HepG2 (cell line): ENCODE measurements around the gene RPLP2. TPM values are rescaled to one million over a fixed set of nuclear protein-coding genes. Genes with fewer than 3 reads are reported as not detected.

Experiments
- ASH2L ChIP-seq: fragments of 300-600, 200-600 bp; sonication (generic); IDR thresholded peaks from 2 replicates; pipeline ENCODE4 v1.7.0; 2017; ENCODE audit warnings: low read depth, mild to moderate bottlenecking, moderate library complexity, mixed read lengths, low read length; ENCODE audit not compliant: insufficient read length
- ATRX ChIP-seq: sonication (generic); formaldehyde crosslinking; IDR thresholded peaks from 2 replicates; pipeline ENCODE4 v1.4.0; 2020; ENCODE audit warnings: missing genetic modification reagents, borderline replicate concordance
- FOSL2 ChIP-seq: sonication (generic); formaldehyde crosslinking; IDR thresholded peaks from 2 replicates; pipeline ENCODE4 v1.4.0; 2020; ENCODE audit warnings: missing genetic modification reagents
- GZF1 ChIP-seq: sonication (generic); formaldehyde crosslinking; IDR thresholded peaks from 2 replicates; pipeline ENCODE4 v1.5.1; 2020; ENCODE audit warnings: mild to moderate bottlenecking, missing genetic modification reagents
- IRX3 ChIP-seq: sonication (generic); formaldehyde crosslinking; IDR thresholded peaks from 2 replicates; pipeline ENCODE4 v1.8.1; 2023; ENCODE audit warnings: mild to moderate bottlenecking, low read depth, missing genetic modification reagents, borderline replicate concordance
- MAF1 ChIP-seq: sonication (generic); formaldehyde crosslinking; IDR thresholded peaks from 2 replicates; pipeline ENCODE4 v1.5.0; 2020; ENCODE audit warnings: missing genetic modification reagents, borderline replicate concordance
- MAFF ChIP-seq: IDR thresholded peaks from 2 replicates; pipeline ENCODE4 v1.6.1; 2011; ENCODE audit warnings: low read depth, low read length, improper control_type of control experiment
- MLXIP ChIP-seq: sonication (generic); formaldehyde crosslinking; IDR thresholded peaks from 2 replicates; pipeline ENCODE4 v1.9.0; 2021; ENCODE audit warnings: missing genetic modification reagents, borderline replicate concordance
- MXD1 ChIP-seq: sonication (generic); formaldehyde crosslinking; IDR thresholded peaks from 2 replicates; pipeline ENCODE4 v1.4.0; 2020; ENCODE audit warnings: mild to moderate bottlenecking, missing genetic modification reagents
- PHF20 ChIP-seq: sonication (generic); formaldehyde crosslinking; IDR thresholded peaks from 2 replicates; pipeline ENCODE4 v1.5.0; 2020; ENCODE audit warnings: mild to moderate bottlenecking, missing genetic modification reagents
- POLR2AphosphoS2 ChIP-seq: IDR thresholded peaks from 2 replicates; pipeline ENCODE4 v1.6.1; 2011; ENCODE audit warnings: low read depth, low read length, improper control_type of control experiment
- SSRP1 ChIP-seq: IDR thresholded peaks from 2 replicates; pipeline ENCODE4 v1.6.1; 2016; ENCODE audit warnings: control low read depth
- TAF15 ChIP-seq: fragments of 200-400 bp; formaldehyde crosslinking; IDR thresholded peaks from one replicate; pipeline ENCODE4 v1.6.1; 2018; ENCODE audit warnings: mild to moderate bottlenecking, low read depth, low read length; ENCODE audit not compliant: poor library complexity, severe bottlenecking
- TP53 ChIP-seq: sonication (generic); formaldehyde crosslinking; conservative IDR thresholded peaks from 2 replicates; pipeline ENCODE4 v1.4.0; 2020; ENCODE audit warnings: missing genetic modification reagents
- ZFYVE20 ChIP-seq: sonication (generic); formaldehyde crosslinking; IDR thresholded peaks from 2 replicates; pipeline ENCODE4 v1.8.0; 2023; ENCODE audit warnings: low read depth, mild to moderate bottlenecking, moderate library complexity, missing genetic modification reagents, borderline replicate concordance
- ZHX1 ChIP-seq: sonication (generic); formaldehyde crosslinking; IDR thresholded peaks from 2 replicates; pipeline ENCODE4 v1.8.1; 2022; ENCODE audit warnings: low read depth, mild to moderate bottlenecking, missing genetic modification reagents
- ZNF253 ChIP-seq: sonication (generic); formaldehyde crosslinking; IDR thresholded peaks from 2 replicates; pipeline ENCODE4 v1.8.0; 2022; ENCODE audit warnings: mild to moderate bottlenecking, missing genetic modification reagents, borderline replicate concordance
- ZNF468 ChIP-seq: sonication (generic); formaldehyde crosslinking; IDR thresholded peaks from 2 replicates; pipeline ENCODE4 v1.8.0; 2022; ENCODE audit warnings: mild to moderate bottlenecking, moderate library complexity, missing genetic modification reagents
- ZNF563 ChIP-seq: sonication (generic); formaldehyde crosslinking; IDR thresholded peaks from 2 replicates; pipeline ENCODE4 v1.8.0; 2022; ENCODE audit warnings: mild to moderate bottlenecking, moderate library complexity, missing genetic modification reagents
- ZNF746 ChIP-seq: sonication (generic); formaldehyde crosslinking; IDR thresholded peaks from 2 replicates; pipeline ENCODE4 v1.8.0; 2022; ENCODE audit warnings: mild to moderate bottlenecking, missing genetic modification reagents
- ZNF883 ChIP-seq: sonication (generic); formaldehyde crosslinking; IDR thresholded peaks from 2 replicates; pipeline ENCODE4 v1.5.1; 2020; ENCODE audit warnings: mild to moderate bottlenecking, missing genetic modification reagents; ENCODE audit errors: not compliant biosample characterization
- ZSCAN22 ChIP-seq: sonication (generic); formaldehyde crosslinking; IDR thresholded peaks from 2 replicates; pipeline ENCODE4 v1.4.0; 2020; ENCODE audit warnings: mild to moderate bottlenecking, missing genetic modification reagents
- ZSCAN5A ChIP-seq: sonication (generic); formaldehyde crosslinking; IDR thresholded peaks from 2 replicates; pipeline ENCODE4 v1.8.0; 2022; ENCODE audit warnings: mild to moderate bottlenecking, missing genetic modification reagents, borderline replicate concordance
- polyA plus RNA-seq, 8 experiments: library from polyadenylated mRNA; depleted of rRNA in 3 of 8; stranded (reverse) in 7 of 8; unstranded in 1 of 8; fragments of >200 nt; fragmentation: Illumina TruSeq in 4 of 8; extraction: Trizol in 4 of 8; gene quantifications; 2 replicates each; pipeline versions ENCODE4 v1.2.1 to v1.2.3, GENCODE V29; 2011 to 2016; ENCODE audit warnings: low read depth in 4 of 8, missing spikeins in 1 of 8, mixed read lengths in 1 of 8; ENCODE audit not compliant: insufficient read depth in 1 of 8
- total RNA-seq, 5 experiments: library from RNA; depleted of rRNA; stranded (reverse); fragments of >200 nt; fragmentation: Illumina TruSeq; extraction: Trizol; gene quantifications; 2 replicates each; pipeline ENCODE4 v1.2.3, GENCODE V29; 2016; ENCODE audit warnings: low read depth in 1 of 5

Gene RPLP2
- total and polyA plus RNA-seq, 2 of the 13 experiments (the other 11 are each of a cell fraction or from before 2014, with no cell fraction given), result 978 to 2,106 TPM

GRCh38 chr11:776561-777287 lies 33.0 kb upstream of the RPLP2 start (continued):
- TF ChIP-seq MXD1 (CRISPR knock-in tag), result peak; percentile 3; the same call in 1 of the 2 replicates
- TF ChIP-seq PHF20 (CRISPR knock-in tag), result peak; percentile 21; the same call in 1 of the 2 replicates
- no peak for TF ChIP-seq MLXIP (CRISPR knock-in tag)
- TF ChIP-seq ZNF563 (CRISPR knock-in tag), result no peak
- 0 out of 2 replicates have a peak, but pooled peaks have one; percentile 66 for TF ChIP-seq ZNF253 (CRISPR knock-in tag)
- no peak for TF ChIP-seq ASH2L
- TF ChIP-seq MAFF, result no peak
- peak; percentile 50 for TF ChIP-seq ZNF883
- no peak for TF ChIP-seq ZSCAN22
- no peak for TF ChIP-seq ZHX1 (CRISPR knock-in tag)
- no peak for TF ChIP-seq TP53
- TF ChIP-seq GZF1, result no peak
- TF ChIP-seq ZSCAN5A (CRISPR knock-in tag), result no peak
- no peak for TF ChIP-seq MAF1 (CRISPR knock-in tag)
- TF ChIP-seq ZNF468, result no peak
- TF ChIP-seq FOSL2 (CRISPR knock-in tag), result no peak
- no peak for TF ChIP-seq POLR2AphosphoS2
- no peak for TF ChIP-seq ZFYVE20 (CRISPR knock-in tag)
- TF ChIP-seq IRX3 (CRISPR knock-in tag), result no peak
- no peak for TF ChIP-seq SSRP1
- no peak for TF ChIP-seq TAF15
- no peak for TF ChIP-seq ATRX (CRISPR knock-in tag)
- no peak for TF ChIP-seq ZNF746 (CRISPR knock-in tag)
